ENCODE measurements around the gene HOXB9. TPM values are rescaled to one million over a fixed set of nuclear protein-coding genes. Genes with fewer than 3 reads are reported as not detected.

HOXB9 gene
- total and polyA plus RNA-seq, 2 donors (not counting 1 experiment from before 2014, with no cell fraction given) = not detected

GRCh38 chr17:48589060-48589830 is 36.9 kb downstream of the HOXB9 start:
- H3K36me3 ChIP-seq (ENCODE audit: control insufficient read depth, insufficient read depth, low read length) = peaks cover 5% of the 10 kb centered on the region
- H3K9ac ChIP-seq (ENCODE audit: insufficient read depth, low read length) = peak overlapping the region; percentile 94
- no peaks in the 10 kb centered on the region for H4K20me1 ChIP-seq (ENCODE audit: control insufficient read depth, extremely low read depth, insufficient read depth, low read length)
- DNase-seq (ENCODE audit: low read depth in 2 of 2) = peak in 1 of 2 donors; percentile 49
- H3K27me3 ChIP-seq (ENCODE audit: control insufficient read depth, insufficient read depth, low read length) = no peaks in the 10 kb centered on the region
- peak overlapping the region; percentile 98 for H3K4me2 ChIP-seq (ENCODE audit: extremely low read depth, insufficient read depth, low read length)
- peaks cover 97% of the 10 kb centered on the region for H3K79me2 ChIP-seq (ENCODE audit: control insufficient read depth, insufficient read depth, low read length)
- no peak overlapping the region for H2AFZ ChIP-seq (ENCODE audit: low read length)
- TF ChIP-seq CTCF (conservative IDR thresholded peaks at IDR 0.05 in 1 of 2, IDR thresholded peaks at IDR 0.05 in 1 of 2; ENCODE audit: low read depth in 1 of 2, low read length in 2 of 2) = no peak
- TF ChIP-seq EZH2 (IDR thresholded peaks at IDR 0.05; ENCODE audit: low read length, missing control alignments) = no peak
- H3K4me3 ChIP-seq (replicated peaks in 1 of 4; ENCODE audit: control extremely low read depth in 1 of 4, insufficient read depth in 1 of 4, low read depth in 3 of 4, low read length in 4 of 4) = peak overlapping the region; percentile 83 to 98 (median 92)
- peaks cover under 1% of the 10 kb centered on the region for H3K4me1 ChIP-seq (ENCODE audit: control insufficient read depth, extremely low read depth, insufficient read depth, low read length)
- H3K9me3 ChIP-seq (ENCODE audit: control insufficient read depth, insufficient read depth, low read depth, low read length) = no peaks in the 10 kb centered on the region
- H3K27ac ChIP-seq (ENCODE audit: insufficient read depth, low read length) = peak overlapping the region; percentile 98

- Histone ChIP-seq H3K9ac (ENCODE audit: insufficient read depth, low read length) (peak overlapping the region; percentile 94), H3K4me2 (ENCODE audit: extremely low read depth, insufficient read depth, low read length) (peak overlapping the region; percentile 98), H3K4me3 (replicated peaks in 1 of 4; ENCODE audit: control extremely low read depth in 1 of 4, insufficient read depth in 1 of 4, low read depth in 3 of 4, low read length in 4 of 4) (peak overlapping the region; percentile 83 to 98 (median 92))
These were observed 37.6 kb downstream of the HOXB9 start for GRCh38 chr17:48588528-48588927.

GRCh38 chr17:48588074-48588415 is 38.1 kb downstream of the HOXB9 start:
- peak overlapping the region; percentile 83 to 98 (median 92) for H3K4me3 ChIP-seq (replicated peaks in 1 of 4; ENCODE audit: control extremely low read depth in 1 of 4, insufficient read depth in 1 of 4, low read depth in 3 of 4, low read length in 4 of 4)
- H3K27ac ChIP-seq (ENCODE audit: insufficient read depth, low read length) = peak overlapping the region; percentile 98

More at GRCh38 chr17:48588528-48588927, 37.6 kb downstream of the HOXB9 start:
- no peak overlapping the region for H2AFZ ChIP-seq (ENCODE audit: low read length)
- peaks cover 100% of the 10 kb centered on the region for H3K79me2 ChIP-seq (ENCODE audit: control insufficient read depth, insufficient read depth, low read length)
- peaks cover 6% of the 10 kb centered on the region for H3K4me1 ChIP-seq (ENCODE audit: control insufficient read depth, extremely low read depth, insufficient read depth, low read length)
- TF ChIP-seq EZH2 (IDR thresholded peaks at IDR 0.05; ENCODE audit: low read length, missing control alignments) (no peak), CTCF (conservative IDR thresholded peaks at IDR 0.05 in 1 of 2, IDR thresholded peaks at IDR 0.05 in 1 of 2; ENCODE audit: low read depth in 1 of 2, low read length in 2 of 2) (no peak)
- H3K27me3 ChIP-seq (ENCODE audit: control insufficient read depth, insufficient read depth, low read length) = no peaks in the 10 kb centered on the region
- no peaks in the 10 kb centered on the region for H3K9me3 ChIP-seq (ENCODE audit: control insufficient read depth, insufficient read depth, low read depth, low read length)
- peaks cover 5% of the 10 kb centered on the region for H3K36me3 ChIP-seq (ENCODE audit: control insufficient read depth, insufficient read depth, low read length)
- DNase-seq (ENCODE audit: low read depth in 2 of 2) = peak in 1 of 2 donors; percentile 48
- peak overlapping the region; percentile 98 for H3K27ac ChIP-seq (ENCODE audit: insufficient read depth, low read length)
- no peaks in the 10 kb centered on the region for H4K20me1 ChIP-seq (ENCODE audit: control insufficient read depth, extremely low read depth, insufficient read depth, low read length)

More at GRCh38 chr17:48588074-48588415, 38.1 kb downstream of the HOXB9 start:
- Histone ChIP-seq H3K9me3 (ENCODE audit: control insufficient read depth, insufficient read depth, low read depth, low read length) (no peaks in the 10 kb centered on the region), H3K4me1 (ENCODE audit: control insufficient read depth, extremely low read depth, insufficient read depth, low read length) (peaks cover 11% of the 10 kb centered on the region), H3K79me2 (ENCODE audit: control insufficient read depth, insufficient read depth, low read length) (peaks cover 100% of the 10 kb centered on the region), H2AFZ (ENCODE audit: low read length) (no peak overlapping the region), H3K36me3 (ENCODE audit: control insufficient read depth, insufficient read depth, low read length) (peaks cover 5% of the 10 kb centered on the region), H3K4me2 (ENCODE audit: extremely low read depth, insufficient read depth, low read length) (peak overlapping the region; percentile 98), H3K27me3 (ENCODE audit: control insufficient read depth, insufficient read depth, low read length) (no peaks in the 10 kb centered on the region), H3K9ac (ENCODE audit: insufficient read depth, low read length) (peak overlapping the region; percentile 94), H4K20me1 (ENCODE audit: control insufficient read depth, extremely low read depth, insufficient read depth, low read length) (no peaks in the 10 kb centered on the region)
- TF ChIP-seq CTCF (conservative IDR thresholded peaks at IDR 0.05 in 1 of 2, IDR thresholded peaks at IDR 0.05 in 1 of 2; ENCODE audit: low read depth in 1 of 2, low read length in 2 of 2) (no peak), EZH2 (IDR thresholded peaks at IDR 0.05; ENCODE audit: low read length, missing control alignments) (no peak)
- no peak for DNase-seq (ENCODE audit: low read depth in 2 of 2)

Measured in fibroblast of lung (primary cell).